HG03469 (cell line): ENCODE results near the gene MAGEB6B.
"Not testable (repeated sequence)": the region's sequence is repeated elsewhere in the genome, so short reads cannot be mapped to it uniquely, and the experiment has no call there.

Source experiments
- ATAC-seq: cut with Tn5 transposase; IDR thresholded peaks from one replicate; pipeline ENCODE4 v1.9.1; 2021; ENCODE audit warnings: mild to moderate bottlenecking, moderate library complexity, moderate number of reproducible peaks; ENCODE audit not compliant: unreplicated experiment

Gene MAGEB6B, protein sequence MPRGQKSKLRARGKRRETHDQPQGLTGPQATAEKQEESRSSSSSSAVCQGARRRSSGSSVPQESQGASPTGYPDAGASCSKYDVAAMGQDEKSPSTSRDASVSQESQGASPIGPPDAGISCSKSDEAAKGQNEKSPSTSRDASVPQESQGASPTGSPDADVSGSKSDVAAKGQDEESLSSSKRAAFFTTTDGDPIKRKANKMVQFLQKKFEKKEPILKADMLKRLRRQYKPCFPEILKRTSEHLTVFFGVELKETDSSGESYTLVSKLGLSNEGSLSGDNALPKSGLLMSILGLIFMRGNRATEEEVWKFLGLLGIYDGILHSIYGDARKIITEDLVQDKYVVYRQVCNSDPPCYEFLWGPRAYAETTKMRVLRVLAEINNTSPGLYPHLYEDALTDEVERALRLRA

GRCh38 chrX:26160301-26160700, at the start of gene MAGEB6B:
TSS of gene MAGEB6B (plus strand) at chrX:26160601. CDS start at chrX:26160601, 0 bp downstream.
- no peak for ATAC-seq

GRCh38 chrX:26138274-26138673, 22.1 kb upstream of the MAGEB6B start, which contains the start of gene MAGEB18:
TSS of gene MAGEB18 (plus strand) at chrX:26138343. CDS start at chrX:26138986, 643 bp downstream.
- ATAC-seq = no peak

DNA sequence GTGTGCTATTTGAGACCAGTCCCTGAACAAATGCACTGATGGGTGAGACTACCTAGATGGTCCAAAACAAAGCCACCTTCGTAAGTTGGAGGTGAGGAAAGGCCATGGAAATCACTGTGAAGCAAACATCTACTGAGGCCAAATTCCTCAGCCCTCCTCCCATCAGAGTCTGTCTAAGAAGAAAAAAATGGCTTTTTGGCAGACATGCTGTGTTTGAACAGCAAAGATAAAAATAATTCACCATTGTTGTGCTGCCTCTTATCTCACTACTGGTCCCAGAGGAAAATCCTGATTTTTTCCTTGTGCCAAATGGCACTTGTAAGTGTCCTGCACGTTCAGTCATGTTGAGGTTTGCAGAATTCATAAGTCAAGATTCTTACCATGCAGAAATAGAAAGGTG, 14.4 kb upstream of the MAGEB6B start:
- ATAC-seq = no peak

DNA sequence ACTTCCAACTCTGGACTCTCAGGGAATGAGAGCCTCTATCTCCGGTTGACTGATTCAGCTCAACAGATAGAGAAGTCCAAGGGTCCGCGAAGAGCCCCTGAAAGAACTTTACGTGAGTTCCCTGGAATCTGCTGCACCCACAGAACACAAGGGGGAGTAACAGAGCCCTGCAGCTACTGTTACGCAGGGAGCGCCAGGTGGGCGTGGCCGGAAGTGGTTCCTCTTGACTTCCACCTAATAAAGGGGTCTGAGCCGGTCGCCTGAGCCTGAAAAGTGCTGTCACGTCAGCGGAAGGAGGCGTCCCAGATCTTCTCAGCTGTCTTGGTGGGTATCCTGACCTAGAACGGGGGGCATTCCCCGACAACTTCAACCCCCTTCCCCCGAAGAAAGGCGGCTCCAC, 31.8 kb downstream of the MAGEB6B start, which contains the start of gene MAGEB6:
Gene MAGEB6 (plus strand): TSS at position 237 of the 400 bp plus-strand sequence. CDS start 1,407 bp downstream, outside the sequence.
- no peak for ATAC-seq

DNA sequence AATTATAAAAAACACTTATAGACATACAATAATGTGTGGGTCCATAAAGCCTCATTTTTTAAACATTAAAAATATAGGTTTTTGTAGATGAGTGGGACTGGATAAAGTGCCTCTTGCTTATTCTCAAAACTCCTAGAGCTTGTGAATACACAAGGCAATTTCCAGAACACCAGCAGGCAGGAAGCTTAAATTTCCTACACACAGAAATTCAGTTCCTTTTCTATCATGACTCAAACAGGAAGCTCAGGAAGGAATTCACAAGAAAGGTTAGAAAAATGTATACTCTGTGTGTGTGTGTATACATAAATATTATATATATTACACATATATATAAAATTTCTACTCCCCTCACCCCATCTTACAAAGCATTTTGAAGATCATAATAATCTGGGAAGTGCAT, 43.2 kb downstream of the MAGEB6B start:
- ATAC-seq = no peak

- ATAC-seq = not testable (repeated sequence)
Measured at GRCh38 chrX:26204717-26205116, 44.3 kb downstream of the MAGEB6B start.

DNA sequence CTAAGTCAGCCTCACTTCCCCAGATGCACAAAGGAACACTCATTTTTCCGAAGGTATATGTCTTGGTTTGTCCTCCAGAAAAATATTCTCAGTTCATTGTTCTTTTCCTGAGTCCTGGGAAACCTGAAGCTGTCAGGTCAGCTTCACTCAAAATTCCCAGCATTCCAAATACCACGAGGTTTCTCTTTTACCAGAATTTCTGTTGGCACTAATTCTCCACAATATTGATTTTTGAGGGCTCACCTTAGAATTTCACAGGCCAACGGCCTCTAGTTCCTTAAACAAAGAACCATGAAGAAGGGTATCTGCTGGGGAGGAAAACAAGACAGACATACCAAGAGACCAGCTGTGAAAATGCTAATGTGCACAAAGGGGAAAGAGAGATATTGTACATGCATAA, 47.6 kb downstream of the MAGEB6B start:
- ATAC-seq = no peak
